SHP77 (cell line): ENCODE measurements around the gene USP19.

Experiments
- DNase-seq, 2 experiments: peaks; one replicate each; lab custom pipeline; 2025; lab: John Stamatoyannopoulos, UW

The USP19 gene

GRCh38 chr3:49132437-49133225, 12.0 kb upstream of the USP19 start, which contains the start of gene LAMB2:
LAMB2 (minus strand) TSS chr3:49133050; CDS start chr3:49132867, 183 bp downstream.
- peak; percentile 50 to 56 for DNase-seq

- no peak for DNase-seq
Measured at GRCh38 chr3:49132073-49132436, 11.4 kb upstream of the USP19 start.

GRCh38 chr3:49131576-49131975, 11.0 kb upstream of the USP19 start:
- no peak for DNase-seq

DNA sequence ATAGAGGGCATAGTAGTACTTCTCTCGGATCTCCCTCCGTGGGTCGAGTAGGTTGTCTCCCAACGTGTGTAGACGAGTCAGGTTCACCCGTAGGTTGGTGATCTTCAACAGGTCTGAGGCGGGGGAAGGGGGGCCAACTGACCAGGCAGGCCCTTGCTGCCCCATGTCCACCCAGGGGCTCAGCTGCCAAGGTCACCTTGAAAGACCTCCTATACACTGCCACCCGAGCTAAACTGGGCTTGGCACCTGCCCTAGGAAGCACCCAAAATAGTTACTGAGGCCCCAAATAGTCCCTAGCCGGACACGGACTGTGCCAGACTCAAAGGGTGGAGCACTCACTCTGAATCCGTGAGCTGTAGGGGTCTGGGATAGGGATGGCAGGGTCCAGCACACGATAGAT, 10.4 kb upstream of the USP19 start:
- DNase-seq, result no peak

GRCh38 chr3:49124991-49125670, 4.5 kb upstream of the USP19 start:
- no peak for DNase-seq

DNA sequence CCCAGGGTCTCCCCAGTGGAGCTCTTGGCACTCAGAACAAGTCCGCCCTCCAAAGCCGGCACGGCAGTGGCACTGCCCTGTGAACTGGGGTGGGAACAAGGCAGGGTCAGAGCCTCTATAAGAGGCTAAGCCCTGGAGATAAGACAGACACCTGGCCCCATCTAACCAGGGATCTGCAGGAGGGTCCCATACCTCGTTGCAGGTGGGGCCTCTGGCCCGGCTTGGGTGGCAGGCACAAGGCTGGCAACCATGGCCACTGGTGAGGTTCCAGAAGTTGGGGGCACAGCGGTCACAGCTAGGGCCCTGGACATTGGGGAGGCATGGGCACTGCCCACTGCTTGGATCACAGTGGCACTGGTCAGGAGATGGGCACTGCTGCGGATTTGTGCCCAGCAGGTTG, 3.6 kb upstream of the USP19 start:
- no peak for DNase-seq

GRCh38 chr3:49123687-49124086, 3.1 kb upstream of the USP19 start:
- DNase-seq, result no peak

GRCh38 chr3:49122886-49123545, 2.4 kb upstream of the USP19 start:
- DNase-seq, result no peak

DNA sequence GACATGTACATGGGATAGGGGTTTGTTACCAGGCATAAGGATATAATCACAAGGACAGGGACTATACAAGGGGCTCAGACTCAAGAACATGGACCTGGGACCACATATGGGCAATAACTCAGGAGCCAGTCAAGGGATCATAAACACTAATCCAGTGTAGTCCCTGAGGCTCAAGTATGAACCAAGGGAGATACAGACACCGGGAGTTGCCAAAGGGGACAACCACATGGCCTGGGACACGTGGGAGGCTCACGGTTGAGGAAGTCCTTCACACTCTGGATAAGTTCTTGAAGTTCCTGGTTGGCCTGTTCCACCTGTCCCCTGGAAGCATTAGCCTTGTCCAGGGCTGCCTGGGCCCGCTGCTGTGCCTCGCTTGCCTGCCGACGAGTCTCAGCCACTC, 1.8 kb upstream of the USP19 start:
- DNase-seq, result no peak

DNA sequence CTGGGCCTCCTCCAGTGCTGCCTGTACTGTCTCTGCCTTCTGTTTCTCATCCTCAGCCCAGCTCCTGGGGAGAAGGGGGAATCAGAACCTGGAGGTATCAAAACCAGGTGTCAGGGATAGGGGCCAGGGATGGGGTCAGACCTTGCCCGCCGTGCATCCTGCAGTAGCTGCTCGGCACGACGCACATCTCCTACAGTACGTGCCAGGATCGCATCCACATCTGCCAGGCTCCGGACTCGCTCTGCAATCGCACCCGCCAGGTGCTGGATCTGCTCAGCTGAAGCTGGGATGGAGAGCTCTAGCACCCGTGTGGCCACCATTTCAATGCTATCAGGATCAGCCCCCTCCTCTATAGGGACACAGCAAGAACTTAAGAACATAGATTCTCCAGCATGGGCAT, 1.4 kb upstream of the USP19 start:
- no peak for DNase-seq

DNA sequence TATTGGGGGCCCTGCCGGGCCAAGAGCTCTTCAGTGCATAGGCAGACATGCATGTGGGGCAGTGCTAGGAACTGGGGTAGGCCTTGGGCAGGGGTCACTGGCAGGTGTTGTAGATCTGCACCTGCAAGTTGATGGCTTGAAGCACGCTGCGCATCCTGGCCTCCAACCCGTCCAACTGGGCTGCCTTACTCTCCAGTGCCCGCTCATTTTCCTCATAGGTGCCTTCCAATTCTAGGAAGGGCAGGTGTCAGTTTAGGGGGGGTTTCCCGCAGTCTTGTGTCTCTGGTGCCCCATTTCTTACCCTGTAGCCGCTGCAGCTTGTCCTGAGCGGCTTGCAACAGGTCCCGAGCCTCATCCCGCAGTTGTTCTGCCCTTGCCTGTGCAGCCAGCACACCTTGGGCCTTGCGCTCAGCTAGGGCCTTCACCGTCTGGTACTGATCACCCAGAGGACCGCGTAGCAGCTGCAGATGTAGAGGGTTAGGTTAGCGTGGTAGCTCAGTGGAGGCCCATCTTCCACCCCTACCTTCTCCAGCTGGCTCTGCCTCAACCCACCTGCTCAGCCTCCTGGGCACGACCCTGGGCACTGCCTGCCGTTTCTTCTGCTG, 611 bp upstream of the USP19 start:
- DNase-seq, result no peak

DNA sequence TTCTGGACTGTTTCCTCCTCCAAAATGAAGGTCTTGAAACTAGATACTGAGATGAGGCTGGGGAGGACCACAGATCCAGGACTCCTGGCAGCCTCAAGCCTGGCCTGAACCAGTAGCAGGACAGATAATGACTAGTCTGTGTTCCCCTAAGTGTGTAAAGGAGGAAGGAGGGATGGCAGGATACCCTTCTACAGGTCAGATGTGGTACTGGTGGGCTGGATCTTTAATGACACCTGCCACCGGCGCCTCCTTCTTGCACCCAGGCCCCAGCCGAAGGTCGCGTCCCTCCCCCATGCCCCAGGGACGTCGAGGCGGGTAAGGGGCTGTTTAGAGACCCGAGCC, 556 bp downstream of the USP19 start:
- no peak for DNase-seq

GRCh38 chr3:49119439-49119838, 1.2 kb downstream of the USP19 start:
- DNase-seq, result no peak

DNA sequence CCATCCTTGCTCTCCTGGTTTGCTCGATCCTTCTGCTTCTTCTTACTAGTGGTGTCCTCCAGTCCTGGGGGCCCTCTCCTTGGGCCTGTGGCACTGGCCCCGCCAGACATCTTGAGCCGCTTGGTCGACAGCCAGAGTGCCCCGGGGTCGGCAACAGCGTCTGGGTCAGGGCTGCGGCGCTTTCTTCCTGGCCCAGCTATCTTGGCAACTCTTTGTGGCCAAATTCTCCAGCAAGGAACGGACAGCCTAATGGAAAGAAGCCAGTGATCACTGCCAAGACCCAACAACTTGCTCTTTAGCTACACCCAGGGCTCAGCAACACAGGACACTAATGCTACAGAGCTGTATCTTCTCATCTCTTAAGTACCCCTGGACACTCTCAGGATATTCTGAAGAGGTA, 1.6 kb downstream of the USP19 start:
- DNase-seq, result no peak

DNA sequence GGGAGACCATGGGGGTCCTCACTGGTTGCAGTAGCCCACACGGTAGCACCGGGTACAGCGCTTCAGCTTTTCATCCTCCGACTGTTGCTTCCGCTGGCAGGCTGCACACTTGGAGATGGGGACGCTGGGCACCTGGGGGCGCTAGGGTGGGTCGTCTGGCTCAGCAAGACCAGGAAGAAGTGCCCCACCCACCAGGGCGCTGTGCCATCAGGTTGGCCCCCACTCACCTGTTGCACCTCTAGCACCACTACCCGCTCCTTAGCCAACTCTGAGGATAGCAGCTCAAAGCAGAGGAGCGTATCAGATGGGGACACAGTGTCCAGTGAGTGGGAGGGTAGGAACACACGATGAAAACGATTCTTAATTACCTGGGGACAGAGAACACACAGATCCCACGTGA, 8.4 kb downstream of the USP19 start:
- no peak for DNase-seq

DNA sequence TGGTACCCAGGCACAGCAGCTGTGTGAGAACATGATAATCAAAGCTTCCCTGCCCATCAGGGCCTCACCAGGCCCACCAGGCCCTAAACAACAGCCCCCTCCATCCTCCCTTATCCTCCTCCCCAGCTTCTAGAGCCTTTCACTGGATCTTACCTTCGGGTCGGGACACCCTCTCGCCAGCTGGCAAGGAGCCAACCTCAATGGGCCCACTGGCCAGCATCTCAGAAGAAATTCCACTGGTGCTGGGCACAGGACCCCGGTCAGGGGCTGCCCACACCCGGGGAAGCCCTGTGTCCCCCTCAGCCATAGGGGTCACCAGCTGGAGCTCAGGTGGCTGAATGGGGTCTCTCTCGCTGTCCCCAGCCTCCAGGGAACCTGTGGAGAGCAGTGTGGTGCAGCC, 9.3 kb downstream of the USP19 start:
- DNase-seq, result no peak

DNA sequence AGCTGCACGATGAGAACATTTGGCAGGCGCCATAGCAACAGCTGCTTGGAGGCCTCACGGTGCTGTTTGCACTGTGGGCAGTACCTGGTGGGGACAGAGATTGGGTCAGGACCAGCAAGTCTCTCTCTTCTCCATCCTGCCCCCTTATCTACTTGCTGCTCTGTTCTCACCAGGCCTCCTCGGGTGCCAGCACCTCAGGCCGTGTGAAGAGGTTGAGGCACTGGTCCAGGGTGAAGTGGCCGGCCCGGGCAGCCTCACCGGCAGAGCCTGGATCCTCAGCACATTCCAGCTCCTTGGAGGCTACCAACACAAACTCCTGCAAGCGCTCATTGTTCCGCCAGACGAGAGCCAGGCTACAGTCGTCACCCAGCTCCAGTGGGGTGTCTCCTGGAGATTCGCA, 9.8 kb downstream of the USP19 start:
- no peak for DNase-seq

DNA sequence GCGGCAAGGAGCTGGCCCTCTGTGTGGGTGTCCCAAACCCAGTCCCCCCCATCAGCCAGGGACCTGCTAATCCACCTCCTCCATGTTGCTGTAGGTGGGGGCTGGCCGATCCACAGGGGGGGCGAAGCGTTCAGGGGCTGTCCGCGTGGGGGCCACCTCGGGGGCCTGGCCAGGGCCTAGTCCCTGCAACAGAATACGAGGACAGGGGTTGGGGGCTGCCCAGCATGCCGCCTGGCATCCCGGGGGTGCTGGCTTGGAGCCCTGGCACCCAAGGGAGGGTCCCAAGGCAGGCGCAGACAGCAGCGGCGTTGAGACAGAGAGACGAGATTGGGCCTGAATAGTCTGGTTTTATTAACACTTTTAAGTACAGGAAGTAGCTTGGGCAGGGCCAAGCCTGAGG, 12.3 kb downstream of the USP19 start:
- DNase-seq, result no peak

DNA sequence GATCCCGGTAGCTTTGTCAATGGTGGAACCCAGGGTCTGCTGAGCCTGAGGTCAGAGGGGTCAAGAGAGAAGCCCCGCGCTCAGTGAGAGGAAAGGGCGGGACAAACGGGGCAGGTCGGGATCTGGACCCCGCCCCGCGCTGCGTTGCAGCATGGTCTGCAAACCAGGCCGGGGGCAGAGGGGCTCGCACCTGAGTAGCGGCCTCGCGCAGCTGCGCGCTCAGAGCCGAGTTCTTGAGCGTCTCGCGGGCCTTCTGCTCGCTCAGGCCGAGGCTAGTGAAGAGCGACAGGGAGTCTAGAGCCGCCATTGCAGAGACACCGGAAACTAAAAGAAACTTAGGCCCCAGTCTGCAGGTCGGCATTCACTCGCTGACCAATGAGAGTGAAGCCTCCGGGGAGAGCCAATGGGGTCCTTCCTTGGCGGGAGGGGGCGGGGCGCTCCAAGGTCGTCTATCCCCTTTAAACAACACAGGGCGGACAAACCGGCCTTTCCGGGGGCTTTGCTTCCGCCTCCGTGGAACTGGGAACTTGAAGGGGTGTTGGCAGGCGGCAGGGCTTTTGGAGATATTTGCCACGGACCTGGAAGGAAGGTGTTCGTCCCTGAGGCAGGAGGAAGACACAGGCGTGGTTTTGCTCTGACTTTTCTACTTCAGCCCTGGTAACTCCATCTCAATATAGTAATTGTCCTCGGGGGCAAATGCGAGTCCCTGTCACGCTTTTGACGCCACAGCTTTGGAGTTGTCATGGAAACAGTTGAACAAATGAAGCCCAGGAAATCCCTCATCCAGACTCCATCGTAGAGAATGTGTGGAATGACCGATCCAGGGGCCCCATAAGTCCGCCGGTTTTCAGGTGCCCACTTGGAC, 16.0 kb downstream of the USP19 start, which contains the start of gene QARS1:
TSS of gene QARS1 (minus strand) at position 331 of the 865 bp plus-strand sequence. CDS start at position 307, 24 bp downstream.
- peak; percentile 89 to 94 for DNase-seq

DNA sequence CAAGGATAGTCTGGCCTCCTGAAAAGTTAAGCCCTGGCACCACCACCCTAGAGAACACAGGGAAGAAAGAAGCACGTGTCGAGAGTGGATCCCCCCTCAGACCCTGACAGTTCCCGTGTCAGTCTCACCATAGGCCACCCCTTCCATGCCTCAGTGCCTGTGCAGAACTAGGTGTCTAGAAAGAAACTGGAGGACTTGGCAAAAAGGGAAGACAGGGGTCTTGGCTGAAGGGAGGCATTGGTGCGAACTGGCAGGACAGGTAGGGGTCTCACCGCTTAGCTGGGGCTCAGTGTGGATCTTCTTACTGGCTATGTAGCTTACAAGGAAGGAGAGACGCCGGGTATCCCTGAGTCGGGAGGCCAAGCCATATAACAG, 16.6 kb downstream of the USP19 start:
- DNase-seq, result no peak

DNA sequence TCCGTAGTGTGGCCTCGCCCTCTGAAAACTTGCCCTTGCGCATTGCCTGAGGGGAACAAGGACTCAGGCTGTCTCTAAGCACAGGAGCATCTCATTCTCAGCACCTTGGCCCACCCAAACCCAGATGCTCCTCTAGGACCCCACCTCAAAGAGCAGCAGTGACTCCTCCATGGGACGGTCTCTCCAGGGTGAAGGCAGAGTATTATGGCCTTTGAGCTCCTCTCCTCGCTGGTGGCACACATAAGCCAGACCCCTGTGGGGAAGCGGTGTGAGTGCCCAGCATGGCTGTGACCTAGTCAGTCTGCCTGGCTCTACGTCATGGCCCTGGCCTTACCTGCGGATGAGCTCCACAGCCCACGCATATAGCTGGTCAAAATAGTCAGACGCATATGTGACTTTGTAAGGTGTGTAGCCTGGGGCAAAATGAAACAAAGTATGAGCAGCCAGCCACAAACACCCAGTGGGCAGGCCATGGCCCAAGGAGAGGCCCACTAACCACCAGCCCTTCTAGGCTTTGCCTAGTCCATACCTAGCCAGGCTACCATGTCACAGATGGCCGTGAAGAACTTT, 20.5 kb downstream of the USP19 start:
- DNase-seq, result no peak
